Small intestine (tissue), 7 donors: ENCODE results near the gene POLR2C. TPM values are rescaled to one million over a fixed set of nuclear protein-coding genes. Genes with fewer than 3 reads are reported as not detected.
"Not testable (repeated sequence)": the region's sequence is repeated elsewhere in the genome, so short reads cannot be mapped to it uniquely, and the experiment has no call there.

ENCODE experiments used
- DNase-seq, 2 donors: peaks; one replicate each; pipeline versions ENCODE4 v3.0.0 to v3.0.0-alpha.2; 2013
- FAIRE-seq: peaks from 2 replicates; lab custom pipeline; 2012; peaks lifted over from hg19 to GRCh38; lab: Jason Lieb, UNC
- H3K27ac ChIP-seq, 3 donors: one replicate each; pipeline ENCODE4 v1.5.1; 2013; ENCODE audit warnings: low read length in 2 of 3, mild to moderate bottlenecking in 2 of 3, control low read depth in 1 of 3, inconsistent platforms in 1 of 3, low read depth in 1 of 3, moderate library complexity in 1 of 3
- H3K27me3 ChIP-seq, 3 donors: one replicate each; pipeline ENCODE4 v1.6.1; 2013; ENCODE audit warnings: low read length in 3 of 3, inconsistent platforms in 1 of 3; ENCODE audit not compliant: control insufficient read depth in 3 of 3, insufficient read depth in 3 of 3
- H3K36me3 ChIP-seq, 3 donors: one replicate each; pipeline ENCODE4 v1.6.1; 2013; ENCODE audit warnings: low read length in 3 of 3, inconsistent platforms in 1 of 3, low read depth in 1 of 3, mild to moderate bottlenecking in 1 of 3, moderate library complexity in 1 of 3; ENCODE audit not compliant: control insufficient read depth in 3 of 3, insufficient read depth in 2 of 3
- H3K4me1 ChIP-seq, 3 donors: one replicate each; pipeline ENCODE4 v1.6.1; 2013; ENCODE audit warnings: low read length in 2 of 3, inconsistent platforms in 1 of 3, low read depth in 1 of 3, mild to moderate bottlenecking in 1 of 3, moderate library complexity in 1 of 3; ENCODE audit not compliant: control insufficient read depth in 3 of 3, insufficient read depth in 2 of 3
- H3K4me3 ChIP-seq, 3 donors: one replicate each; pipeline ENCODE4 v1.5.1; 2013; ENCODE audit warnings: low read length in 3 of 3, control low read depth in 1 of 3, inconsistent platforms in 1 of 3, low read depth in 1 of 3, mild to moderate bottlenecking in 1 of 3, moderate library complexity in 1 of 3
- H3K9me3 ChIP-seq, 2 donors: one replicate each; pipeline ENCODE4 v1.6.1; 2013; ENCODE audit warnings: low read depth in 1 of 2, low read length in 1 of 2; ENCODE audit not compliant: control insufficient read depth in 2 of 2, insufficient read depth in 1 of 2
- WGBS, 3 donors: extraction: QIAGEN DNeasy Blood & Tissue Kit; methylation state at CpG; one replicate each; pipeline ENCODE4 v1.1.7; 2013; 5-methylcytosine and 5-hydroxymethylcytosine counted together
- polyA plus RNA-seq, 4 donors: library from polyadenylated mRNA; stranded (reverse) in 3 of 4; unstranded in 1 of 4; fragments of 200-250 nt in 3 of 4; fragments of 120-200 nt in 1 of 4; gene quantifications; one replicate each; pipeline versions ENCODE4 v1.2.1 to v1.2.3, GENCODE V29; 2013
- donor health status: healthy with polysubstance abuse.
- donor health status: control.
- donor health status: control.
- donor health status: Bipolar disorder and iron deficiency.
- donor health status: healthy.

Gene POLR2C
- polyA plus RNA-seq, 4 donors = 51.7 to 86.8 (median 61.4) TPM

DNA sequence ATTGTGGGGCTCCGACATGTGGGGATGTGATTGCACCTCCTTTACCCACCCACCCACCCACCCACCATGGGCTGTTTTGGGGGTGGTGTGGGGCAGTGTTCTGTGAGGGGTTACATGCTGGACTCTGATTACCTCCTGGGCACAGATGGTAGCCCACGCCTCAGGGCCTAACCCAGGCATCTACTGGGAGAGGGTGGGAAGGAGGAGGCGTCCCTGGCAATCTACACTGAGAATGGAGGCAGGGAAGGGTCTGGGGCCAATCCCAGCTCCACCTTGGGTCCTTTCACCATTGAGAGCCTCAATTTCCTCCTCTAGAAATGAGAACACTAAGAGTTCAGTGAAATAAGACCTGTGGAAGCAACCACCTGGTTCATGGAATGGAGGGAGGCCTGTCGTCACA, 35.6 kb downstream of the POLR2C start:
- Histone ChIP-seq H3K4me3 (no peak overlapping the region), H3K36me3 (no peaks in the 10 kb centered on the region), H3K4me1 (peaks cover 0 to 6% (median 0%) of the 10 kb centered on the region in 3 donors), H3K27ac (no peak overlapping the region), H3K27me3 (no peaks in the 10 kb centered on the region), H3K9me3 (no peaks in the 10 kb centered on the region)
- 85 to 91% (median 86%) methylated on average over 4 of the region's 4 CpGs for WGBS, 3 donors
- FAIRE-seq (no peak), DNase-seq (no peak)

GRCh38 chr16:57499941-57500340, 37.5 kb downstream of the POLR2C start:
- not testable (repeated sequence) for H3K4me3 ChIP-seq, H3K4me1 ChIP-seq, DNase-seq, H3K9me3 ChIP-seq, H3K27me3 ChIP-seq, FAIRE-seq, H3K27ac ChIP-seq, H3K36me3 ChIP-seq
- WGBS, 3 donors = 92 to 95% (median 94%) methylated on average over 11 of the region's 11 CpGs

DNA sequence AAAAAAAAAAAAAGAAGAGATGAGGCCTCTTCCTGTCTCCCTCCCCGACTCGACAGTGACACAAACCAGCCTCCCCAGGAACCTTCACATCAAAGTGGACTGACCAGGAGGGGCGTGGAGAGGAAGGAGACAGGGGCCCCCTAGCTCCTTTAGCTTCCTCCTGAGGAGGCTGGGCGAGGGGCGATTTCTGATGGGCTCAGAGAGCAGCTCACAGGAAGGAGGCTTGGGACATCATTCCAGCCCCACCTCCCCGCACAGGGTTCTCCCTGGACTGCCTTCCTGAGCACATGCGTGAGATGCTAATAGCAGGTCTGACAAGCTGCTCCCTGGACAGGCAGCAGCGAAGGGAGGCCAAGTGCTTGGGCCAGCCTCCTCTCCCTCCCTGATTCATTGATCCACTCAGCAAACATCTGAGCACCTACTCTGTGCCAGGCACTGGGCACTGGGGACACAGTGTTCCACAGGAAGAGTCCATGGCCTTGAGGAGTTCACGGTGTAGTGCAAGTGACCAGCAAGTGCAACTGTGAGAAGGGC, 38.2 kb downstream of the POLR2C start:
- Histone ChIP-seq H3K27me3 (no peaks in the 10 kb centered on the region), H3K4me1 (peaks cover 0 to 6% (median 0%) of the 10 kb centered on the region in 3 donors), H3K9me3 (no peaks in the 10 kb centered on the region), H3K4me3 (no peak overlapping the region), H3K27ac (no peak overlapping the region), H3K36me3 (no peaks in the 10 kb centered on the region)
- no peak for FAIRE-seq
- 56 to 73% (median 58%) methylated on average over 9 of the region's 9 CpGs for WGBS, 3 donors
- peak in 1 of 2 donors; percentile 42 for DNase-seq

DNA sequence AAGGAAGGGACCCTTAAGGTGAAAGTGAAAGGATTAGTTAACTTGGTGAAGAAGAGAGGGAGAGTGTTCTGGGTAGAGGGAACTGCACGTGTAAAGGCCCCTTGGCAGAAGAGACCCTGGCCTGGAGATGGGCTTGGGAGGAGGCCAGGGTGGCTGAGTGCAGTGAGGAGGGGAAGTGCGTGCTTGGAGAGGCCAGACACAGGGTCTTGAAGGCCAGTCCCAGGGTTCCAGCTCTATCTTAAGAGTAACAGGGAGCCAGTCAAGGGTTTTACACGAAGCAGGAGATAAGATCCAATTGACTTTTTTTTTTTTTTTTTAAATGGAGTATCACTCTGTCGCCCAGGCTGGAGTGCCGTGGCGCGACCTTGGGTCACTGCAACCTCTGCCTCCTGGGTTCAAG, 39.0 kb downstream of the POLR2C start:
- DNase-seq (no peak), FAIRE-seq (no peak)
- H3K27ac ChIP-seq = no peak overlapping the region
- no peaks in the 10 kb centered on the region for H3K36me3 ChIP-seq
- H3K9me3 ChIP-seq = no peaks in the 10 kb centered on the region
- no peak overlapping the region for H3K4me3 ChIP-seq
- 61 to 73% (median 71%) methylated on average over 7 of the region's 7 CpGs for WGBS, 3 donors
- H3K27me3 ChIP-seq = no peaks in the 10 kb centered on the region
- peaks cover 0 to 6% (median 0%) of the 10 kb centered on the region in 3 donors for H3K4me1 ChIP-seq

- Histone ChIP-seq H3K4me3 (no peak overlapping the region), H3K27me3 (no peaks in the 10 kb centered on the region), H3K36me3 (no peaks in the 10 kb centered on the region), H3K27ac (no peak overlapping the region), H3K4me1 (peaks cover 0 to 11% (median 0%) of the 10 kb centered on the region in 3 donors), H3K9me3 (no peaks in the 10 kb centered on the region)
- no peak for FAIRE-seq
- DNase-seq = no peak
- WGBS, 3 donors = 71 to 90% (median 81%) methylated on average over 12 of the region's 12 CpGs
Measured at GRCh38 chr16:57502048-57502775, 39.7 kb downstream of the POLR2C start.

DNA sequence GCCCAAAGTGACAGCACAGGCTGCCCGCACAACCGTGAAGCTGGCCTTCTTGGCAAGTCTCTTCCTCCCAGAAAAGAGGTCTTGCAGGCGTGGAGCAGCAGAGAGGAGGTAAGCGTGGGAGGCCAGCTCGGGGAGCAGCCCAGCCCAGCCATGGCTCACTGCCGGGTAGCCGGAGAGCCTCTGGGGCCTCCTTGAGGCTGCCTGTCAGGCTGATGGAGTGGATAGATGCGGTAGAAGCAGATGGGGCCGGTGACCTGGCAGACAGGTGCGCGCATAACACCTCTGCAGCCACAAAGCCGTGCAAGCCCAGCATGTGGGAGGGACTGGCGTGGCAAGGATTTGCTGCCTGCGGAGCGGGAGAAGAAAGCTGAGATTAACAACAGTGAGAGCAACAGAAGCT, 40.9 kb downstream of the POLR2C start:
- no peaks in the 10 kb centered on the region for H3K9me3 ChIP-seq
- H3K36me3 ChIP-seq = no peaks in the 10 kb centered on the region
- no peaks in the 10 kb centered on the region for H3K27me3 ChIP-seq
- H3K4me1 ChIP-seq = peaks cover 0 to 22% (median 0%) of the 10 kb centered on the region in 3 donors
- H3K27ac ChIP-seq = no peak overlapping the region
- 79 to 83% (median 83%) methylated on average over 15 of the region's 15 CpGs for WGBS, 3 donors
- H3K4me3 ChIP-seq = no peak overlapping the region
- FAIRE-seq = no peak
- DNase-seq = no peak

DNA sequence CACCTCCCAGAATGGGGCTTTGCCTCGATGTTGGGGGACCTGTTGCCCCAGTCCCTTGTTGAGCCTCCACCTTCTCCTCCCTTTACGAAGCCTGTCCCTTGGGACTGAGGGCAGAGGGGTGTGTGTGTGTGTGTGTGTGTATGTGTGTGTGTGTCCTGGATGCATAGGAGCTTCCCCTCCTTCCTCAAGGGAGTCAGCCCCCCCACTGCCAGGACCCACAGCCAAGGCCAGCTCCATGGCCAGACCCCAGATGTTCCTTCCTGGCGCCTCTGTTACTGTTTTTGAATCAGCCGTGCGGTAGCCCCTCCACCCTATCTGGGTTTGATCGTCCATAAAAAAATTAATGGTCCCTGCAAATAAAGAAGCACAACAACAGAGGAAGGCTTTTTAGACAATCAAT, 41.5 kb downstream of the POLR2C start:
- no peak overlapping the region for H3K27ac ChIP-seq
- H3K4me1 ChIP-seq = peaks cover 0 to 28% (median 0%) of the 10 kb centered on the region in 3 donors
- 66 to 81% (median 78%) methylated on average over 6 of the region's 6 CpGs for WGBS, 3 donors
- no peak for DNase-seq
- H3K4me3 ChIP-seq = no peak overlapping the region
- H3K27me3 ChIP-seq = no peaks in the 10 kb centered on the region
- no peaks in the 10 kb centered on the region for H3K36me3 ChIP-seq
- H3K9me3 ChIP-seq = no peaks in the 10 kb centered on the region
- FAIRE-seq = no peak

- FAIRE-seq = no peak
- H3K36me3 ChIP-seq = no peaks in the 10 kb centered on the region
- DNase-seq = no peak
- peaks cover 0 to 33% (median 0%) of the 10 kb centered on the region in 3 donors for H3K4me1 ChIP-seq
- H3K27me3 ChIP-seq = no peaks in the 10 kb centered on the region
- 80 to 83% (median 82%) methylated on average over 5 of the region's 5 CpGs for WGBS, 3 donors
- H3K4me3 ChIP-seq = no peak overlapping the region
- no peaks in the 10 kb centered on the region for H3K9me3 ChIP-seq
- no peak overlapping the region for H3K27ac ChIP-seq
Measured at GRCh38 chr16:57504491-57504890, 42.0 kb downstream of the POLR2C start.
